Endothelial cell of umbilical vein (primary cell): Measurements from ENCODE around the gene EIF1AD. TPM values are rescaled to one million over a fixed set of nuclear protein-coding genes. Genes with fewer than 3 reads are reported as not detected.
"Not testable (repeated sequence)": the region's sequence is repeated elsewhere in the genome, so short reads cannot be mapped to it uniquely, and the experiment has no call there.

Experiments
- BruUV-seq: library from RNA; stranded (reverse); fragments of 400-500 nt; replicated peaks from 2 replicates; lab custom pipeline; 2021; lab: Mats Ljungman, UMichigan
- CTCF ChIA-PET: fragments of 300-600, 350-600 bp; sonication (Branson Sonifier 250); formaldehyde crosslinking; loops from one replicate; lab custom pipeline; 2021; ENCODE audit warnings: antibody characterized with exemption, inconsistent platforms; lab: Charles Lee
- POLR2A ChIA-PET: fragments of 300-600, 350-600 bp; sonication (Branson Sonifier 250); formaldehyde crosslinking; loops from one replicate; lab custom pipeline; 2021; ENCODE audit warnings: antibody characterized with exemption, inconsistent platforms; lab: Charles Lee
- DNase-seq: peaks from one replicate; pipeline ENCODE4 v3.0.0-alpha.2; 2011; ENCODE audit warnings: low read depth, low spot score
- FAIRE-seq: peaks from 2 replicates; lab custom pipeline; 2011; peaks lifted over from hg19 to GRCh38; lab: Jason Lieb, UNC
- H2AFZ ChIP-seq: 2 replicates; pipeline ENCODE4 v1.6.0; 2012; ENCODE audit warnings: low read depth, low read length, control low read depth, inconsistent platforms
- H3K27ac ChIP-seq: 2 replicates; pipeline ENCODE4 v1.5.1; 2011; ENCODE audit warnings: low read depth, mild to moderate bottlenecking, control low read depth, low read length, moderate library complexity; ENCODE audit not compliant: insufficient read depth
- H3K27me3 ChIP-seq, 2 experiments: 2 replicates each; pipeline versions ENCODE4 v1.6.0 to v1.6.1; 2011; ENCODE audit warnings: low read length in 2 of 2, mixed read lengths in 1 of 2; ENCODE audit not compliant: control insufficient read depth in 2 of 2, insufficient read depth in 2 of 2
- H3K36me3 ChIP-seq, 2 experiments: 2 replicates in 1 of 2; 3 replicates in 1 of 2; pipeline ENCODE4 v1.5.1; 2011; ENCODE audit warnings: low read length in 2 of 2, mild to moderate bottlenecking in 1 of 2, moderate library complexity in 1 of 2; ENCODE audit not compliant: control insufficient read depth in 2 of 2, insufficient read depth in 2 of 2; ENCODE audit errors: extremely low read depth in 1 of 2
- H3K4me1 ChIP-seq: 3 replicates; pipeline ENCODE4 v1.5.1; 2011; ENCODE audit warnings: mild to moderate bottlenecking, low read length; ENCODE audit not compliant: control insufficient read depth, insufficient read depth; ENCODE audit errors: extremely low read depth
- H3K4me2 ChIP-seq: 2 replicates; pipeline ENCODE4 v1.6.1; 2011; ENCODE audit warnings: low read length, control low read depth, mixed read lengths; ENCODE audit not compliant: insufficient read depth
- H3K4me3 ChIP-seq, 3 experiments: fragments of 200-600 bp in 1 of 3; sonication (generic), shearing (Covaris generic) in 1 of 3; replicated peaks in 1 of 3; 2 replicates each; pipeline ENCODE4 v1.5.1; 2011 to 2016; ENCODE audit warnings: control low read depth in 3 of 3, low read length in 3 of 3, mild to moderate bottlenecking in 2 of 3, inconsistent platforms in 1 of 3, low read depth in 1 of 3, moderate library complexity in 1 of 3; ENCODE audit not compliant: insufficient read depth in 1 of 3
- H3K79me2 ChIP-seq: 2 replicates; pipeline ENCODE4 v1.6.0; 2012; ENCODE audit warnings: low read length, inconsistent platforms; ENCODE audit not compliant: control insufficient read depth, insufficient read depth
- H3K9ac ChIP-seq: replicated peaks from 2 replicates; pipeline ENCODE3; 2011; ENCODE audit warnings: low read length, control low read depth; ENCODE audit not compliant: insufficient read depth; ENCODE audit errors: extremely low read depth
- H3K9me1 ChIP-seq: replicated peaks from 3 replicates; pipeline ENCODE4 v1.6.0; 2011; ENCODE audit warnings: mild to moderate bottlenecking, low read length; ENCODE audit not compliant: control insufficient read depth, insufficient read depth; ENCODE audit errors: extremely low read depth
- H3K9me3 ChIP-seq: replicated peaks from 2 replicates; pipeline ENCODE4 v1.5.1; 2012; ENCODE audit warnings: low read length, inconsistent platforms; ENCODE audit not compliant: control insufficient read depth, insufficient read depth
- H4K20me1 ChIP-seq: replicated peaks from 2 replicates; pipeline ENCODE3; 2011; ENCODE audit warnings: mild to moderate bottlenecking, low read length; ENCODE audit not compliant: control insufficient read depth, insufficient read depth; ENCODE audit errors: extremely low read depth
- CTCF ChIP-seq, 2 donors: IDR thresholded peaks; 1 replicate in 1 of 2; 2 replicates in 1 of 2; pipeline ENCODE4 v1.5.1; 2011; ENCODE audit warnings: low read length in 2 of 2, mild to moderate bottlenecking in 2 of 2, moderate library complexity in 2 of 2, control low read depth in 1 of 2, inconsistent platforms in 1 of 2, low read depth in 1 of 2; ENCODE audit not compliant: insufficient read depth in 1 of 2; ENCODE audit errors: extremely low read depth in 1 of 2
- EZH2 ChIP-seq: IDR thresholded peaks from 2 replicates; pipeline ENCODE4 v1.6.1; 2012; ENCODE audit warnings: borderline replicate concordance, low read depth, mild to moderate bottlenecking, moderate library complexity, low read length, inconsistent platforms; ENCODE audit not compliant: severe bottlenecking
- FOS ChIP-seq: IDR thresholded peaks from 2 replicates; pipeline ENCODE4 v1.6.1; 2011; ENCODE audit warnings: mild to moderate bottlenecking, low read length, moderate library complexity, borderline replicate concordance; ENCODE audit not compliant: insufficient read depth
- MYC ChIP-seq: IDR thresholded peaks from one replicate; pipeline ENCODE4 v1.6.1; 2011; ENCODE audit warnings: mild to moderate bottlenecking, low read depth, low read length
- POLR2AphosphoS5 ChIP-seq: IDR thresholded peaks from 2 replicates; pipeline ENCODE4 v1.6.1; 2012; ENCODE audit warnings: low read depth, mild to moderate bottlenecking, control low read depth, low read length, moderate library complexity; ENCODE audit not compliant: insufficient read depth
- dilution Hi-C: fragments of 300-500 bp; cut with MboI; formaldehyde crosslinking; loops from one replicate; pipeline ENCODE4 v1.15.0; 2019; ENCODE audit warnings: low sequenced_read_pairs; ENCODE audit not compliant: extremely low pct_ligation_motif_present
- intact Hi-C: fragments of 100-400 bp; cut with micrococcal nuclease; formaldehyde crosslinking; loops from one replicate; pipeline ENCODE4 v1.10.0; 2022
- polyA plus RNA-seq, 4 experiments: library from polyadenylated mRNA; depleted of rRNA in 3 of 4; stranded (reverse) in 3 of 4; unstranded in 1 of 4; fragments of >200 nt; gene quantifications; 2 replicates each; pipeline versions ENCODE4 v1.2.1 to v1.2.3, GENCODE V29; 2011 to 2012; ENCODE audit warnings: missing spikeins in 1 of 4
- total RNA-seq: library from RNA; stranded (reverse); gene quantifications from 2 replicates; pipeline ENCODE4 v1.2.3, GENCODE V29; 2021
- TF ChIP-seq, protein P1 (sequence below): IDR thresholded peaks from 2 replicates; pipeline ENCODE4 v1.6.1; 2011; ENCODE audit not compliant: insufficient read depth, insufficient read length

Gene EIF1AD
- total and polyA plus RNA-seq, 2 donors (not counting 3 experiments of a cell fraction or from before 2014, with no cell fraction given): 39.3 to 39.7 TPM

DNA sequence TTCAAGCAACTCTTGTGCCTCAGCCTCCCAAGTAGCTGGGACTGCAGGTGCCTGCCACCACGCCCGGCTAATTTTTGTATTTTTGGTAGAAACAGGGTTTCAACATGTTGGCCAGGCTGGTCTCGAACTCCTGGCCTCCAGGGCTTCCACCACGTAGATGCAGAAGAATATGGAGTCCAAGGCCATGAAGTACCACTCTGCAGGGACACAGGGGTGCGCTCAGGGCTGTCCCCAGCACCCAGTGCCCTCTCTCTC lies 21.2 kb upstream of the EIF1AD start:
- H3K4me1 ChIP-seq: peaks cover 17% of the 10 kb centered on the region
- H4K20me1 ChIP-seq, H3K27me3 ChIP-seq, H3K9me3 ChIP-seq, H3K36me3 ChIP-seq, H3K4me3 ChIP-seq, DNase-seq, H3K4me2 ChIP-seq, H3K27ac ChIP-seq, H3K79me2 ChIP-seq, H3K9me1 ChIP-seq, H3K9ac ChIP-seq, BruUV-seq, POLR2A ChIA-PET, FAIRE-seq, H2AFZ ChIP-seq, intact Hi-C loops, dilution Hi-C loops: not testable (repeated sequence)
- CTCF ChIA-PET: interaction anchor here (1.2 to 2.4 kb wide), 10 partner anchors 15 to 139 kb away, joined by 3 to 37 read pairs (median 14); partner anchors contain the start of genes BANF1, CCDC85B, EIF1AD and FIBP

GRCh38 chr11:66022401-66023185 lies 20.6 kb upstream of the EIF1AD start:
- Histone ChIP-seq H3K9ac (no peak overlapping the region), H4K20me1 (no peaks in the 10 kb centered on the region), H3K9me3 (no peaks in the 10 kb centered on the region), H3K36me3 (no peaks in the 10 kb centered on the region), H3K4me1 (peaks cover 17% of the 10 kb centered on the region), H3K4me3 (no peak overlapping the region), H3K4me2 (peak overlapping the region; percentile 4), H3K79me2 (no peaks in the 10 kb centered on the region), H3K27me3 (no peaks in the 10 kb centered on the region), H3K27ac (no peak overlapping the region), H2AFZ (peak overlapping the region; percentile 49), H3K9me1 (no peaks in the 10 kb centered on the region)
- ChIA-PET CTCF (interaction anchor here (0.6 to 2.4 kb wide), 28 partner anchors 9 to 385 kb away, joined by 3 to 37 read pairs (median 6); partner anchors contain the start of genes BANF1, CCDC85B, CST6 and EIF1AD), POLR2A (interaction anchor here (1.1 kb wide), 1 partner anchor 20 kb away, joined by 5 read pairs; the partner anchor contains the start of genes BANF1 and EIF1AD)
- TF ChIP-seq, protein P1, sequence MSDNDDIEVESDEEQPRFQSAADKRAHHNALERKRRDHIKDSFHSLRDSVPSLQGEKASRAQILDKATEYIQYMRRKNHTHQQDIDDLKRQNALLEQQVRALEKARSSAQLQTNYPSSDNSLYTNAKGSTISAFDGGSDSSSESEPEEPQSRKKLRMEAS: no peak
- TF ChIP-seq CTCF (IDR thresholded peaks at IDR 0.05; ENCODE audit: extremely low read depth in 1 of 2, insufficient read depth in 1 of 2, low read depth in 1 of 2, low read length in 2 of 2) (peak; percentile 97 to 98), POLR2AphosphoS5 (peak; percentile 59), EZH2 (no peak), FOS (no peak), MYC (no peak)
- peak; percentile 67 for DNase-seq
- intact Hi-C loops (loop anchor here (1.0 kb wide), 2 partner anchors 23 to 33 kb away; no protein-coding TSS in a partner anchor), dilution Hi-C loops (no loop called here)
- peak; percentile 85 for FAIRE-seq
- no TSS peak for BruUV-seq
